Measurements from ENCODE around the gene SLC5A1. TPM values are rescaled to one million over a fixed set of nuclear protein-coding genes. Genes with fewer than 3 reads are reported as not detected.

SLC5A1 gene
- total RNA-seq, 8 experiments from 2014 or later: under 0.01 to 0.19 (median 0.11) TPM; not detected in 2

DNA sequence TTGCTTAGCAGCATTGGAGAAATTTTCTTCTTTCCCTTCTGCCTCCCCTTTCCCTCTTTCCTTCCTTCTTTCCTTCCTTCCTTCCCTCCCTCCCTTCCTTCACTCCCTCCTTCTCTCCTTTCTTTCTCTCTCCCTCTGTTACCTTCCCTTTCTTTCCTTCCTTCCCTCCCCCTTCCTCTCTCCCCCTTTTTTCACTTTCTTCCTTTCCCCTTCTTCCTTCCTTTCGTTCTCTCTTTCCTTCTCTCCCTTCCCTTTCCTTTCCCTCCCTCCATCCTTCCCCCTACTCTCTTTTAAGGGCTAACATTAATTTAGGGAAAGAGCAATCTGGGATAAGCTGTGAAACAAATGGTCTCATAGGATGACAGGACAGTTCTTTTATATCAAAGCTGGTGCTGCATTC, 34.1 kb downstream of the SLC5A1 start:
- no peak overlapping the region for H3K27ac ChIP-seq
- 33 to 90% (median 61%) methylated on average over 1 of the region's 1 CpG; no CpG with 5 or more reads in 4 of the 10 experiments for whole genome bisulfite sequencing, 10 experiments
- ATAC-seq (replicated peaks in 6 of 8): no peak
- in situ Hi-C loops (cut with MboI; ENCODE audit: low pct_unique_long_range_greater_than_20kb in 2 of 9, low sequenced_read_pairs in 9 of 9, unreplicated experiment in 9 of 9): loop anchor here in 1 of 9 experiments (25.0 kb wide), 1 partner anchor 90 kb away; no protein-coding TSS in a partner anchor
- no peaks in the 10 kb centered on the region for H3K4me1 ChIP-seq (replicated peaks in 1 of 2)
- no peak overlapping the region for H3K4me3 ChIP-seq

DNA sequence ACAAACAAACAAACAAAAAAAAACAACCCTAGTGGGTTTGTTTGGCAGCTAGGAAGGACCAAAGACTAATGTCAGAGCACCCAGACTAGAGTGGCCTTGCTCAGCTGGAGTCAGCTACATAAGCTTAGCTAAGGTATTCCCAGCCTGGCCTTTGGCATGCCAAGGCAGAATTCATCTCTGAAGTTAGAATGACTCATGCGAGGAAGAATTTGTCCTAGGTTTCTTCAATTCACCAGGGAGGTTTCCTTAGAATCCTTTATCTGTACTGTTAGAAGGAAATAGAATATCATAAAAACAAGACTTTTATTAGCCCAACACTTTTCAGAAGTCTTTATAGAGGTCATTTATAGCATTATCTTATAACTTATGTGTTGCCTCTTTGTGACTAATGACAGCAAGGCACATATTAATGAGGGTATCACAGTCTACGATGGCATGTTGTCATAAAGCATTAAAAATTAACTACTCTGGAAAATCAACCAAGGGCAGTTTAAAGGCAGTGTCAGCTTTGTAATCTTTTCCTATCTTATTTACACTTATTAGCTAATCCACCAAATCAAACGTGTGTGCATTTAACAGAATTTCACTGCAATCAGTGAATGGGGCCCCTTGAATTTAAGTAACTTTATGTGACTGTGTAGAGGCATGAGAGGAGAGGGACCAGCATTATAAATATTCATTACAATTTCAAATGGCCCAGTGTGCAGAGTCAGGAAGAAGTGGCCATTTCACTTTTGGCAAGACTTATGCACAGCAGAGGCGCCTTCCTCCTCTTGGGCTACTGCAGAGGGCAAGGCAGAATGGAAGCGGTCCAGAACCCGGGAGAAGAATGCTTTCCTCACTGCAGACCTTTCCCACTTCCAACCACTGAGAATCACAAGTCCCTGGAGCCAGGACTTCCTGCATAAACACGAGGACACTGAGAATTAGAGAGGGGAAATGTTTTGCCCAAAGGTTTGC, 36.3 kb downstream of the SLC5A1 start:
- in situ Hi-C loops (cut with MboI; ENCODE audit: low pct_unique_long_range_greater_than_20kb in 2 of 9, low sequenced_read_pairs in 9 of 9, unreplicated experiment in 9 of 9): loop anchor here in 2 of 9 experiments (5.0 to 25.0 kb wide), 2 partner anchors 92 to 102 kb away; no protein-coding TSS in a partner anchor
- Histone ChIP-seq H3K4me1 (replicated peaks in 1 of 2) (no peaks in the 10 kb centered on the region), H3K27ac (no peak overlapping the region), H3K4me3 (no peak overlapping the region)
- 0 to 90% (median 74%) methylated on average over 1 to 6 of the region's 7 CpGs for WGBS, 10 experiments
- peak in 4 of 8 experiments; percentile 66 to 86 (median 69) for ATAC-seq (replicated peaks in 6 of 8)

DNA sequence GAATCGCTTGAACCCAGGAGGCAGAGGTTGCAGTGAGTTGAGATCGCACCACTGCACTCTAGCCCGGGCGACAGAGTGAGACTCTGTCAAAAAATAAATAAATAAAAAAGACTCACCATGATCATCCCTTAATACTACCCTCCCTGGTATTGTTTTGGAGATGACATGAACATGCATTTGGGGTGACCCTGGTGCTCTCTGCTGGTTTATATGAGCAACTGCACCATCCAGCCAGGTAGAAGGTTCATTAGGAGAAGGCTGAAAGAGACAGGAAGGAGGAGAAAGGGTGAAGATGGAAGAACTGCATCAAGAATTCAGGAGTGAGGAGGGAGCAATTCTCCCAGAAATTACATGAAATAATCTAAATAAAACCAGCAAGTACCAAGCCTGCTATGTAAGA, 37.8 kb downstream of the SLC5A1 start:
- no peak overlapping the region for H3K4me3 ChIP-seq
- ATAC-seq (replicated peaks in 6 of 8): peak in 3 of 8 experiments; percentile 50 to 73 (median 63)
- H3K4me1 ChIP-seq (replicated peaks in 1 of 2): no peaks in the 10 kb centered on the region
- no peak overlapping the region for H3K27ac ChIP-seq
- in situ Hi-C loops (cut with MboI; ENCODE audit: low pct_unique_long_range_greater_than_20kb in 2 of 9, low sequenced_read_pairs in 9 of 9, unreplicated experiment in 9 of 9): loop anchor here in 2 of 9 experiments (5.0 to 25.0 kb wide), 2 partner anchors 94 to 104 kb away; no protein-coding TSS in a partner anchor
- 30 to 93% methylated on average over 2 to 3 of the region's 4 CpGs; no CpG with 5 or more reads in 8 of the 10 experiments for WGBS, 10 experiments

DNA sequence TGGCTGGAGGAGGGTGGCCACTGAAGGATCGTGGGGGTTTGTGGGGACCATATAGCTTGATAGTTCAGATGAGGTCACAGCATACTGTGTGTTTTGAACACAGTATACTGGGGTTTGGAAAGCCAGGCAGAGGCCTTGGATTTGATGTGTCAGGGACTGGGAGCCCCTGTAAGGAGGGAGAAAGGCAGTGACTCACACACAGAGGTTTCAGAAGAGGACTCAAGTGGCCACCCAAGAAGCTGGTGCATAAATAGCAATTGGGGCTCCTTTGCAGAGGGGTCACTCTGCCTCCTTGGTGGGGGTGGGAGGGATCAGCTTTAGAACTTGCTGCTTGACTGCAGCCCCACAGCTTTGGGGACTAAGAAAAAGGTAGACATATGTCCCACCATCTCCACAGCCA, 39.3 kb downstream of the SLC5A1 start:
- in situ Hi-C loops (cut with MboI; ENCODE audit: low pct_unique_long_range_greater_than_20kb in 2 of 9, low sequenced_read_pairs in 9 of 9, unreplicated experiment in 9 of 9): loop anchor here in 2 of 9 experiments (5.0 to 25.0 kb wide), 2 partner anchors 95 to 105 kb away; no protein-coding TSS in a partner anchor
- Histone ChIP-seq H3K4me3 (no peak overlapping the region), H3K4me1 (replicated peaks in 1 of 2) (no peaks in the 10 kb centered on the region), H3K27ac (no peak overlapping the region)
- no peak for ATAC-seq (replicated peaks in 6 of 8)
- 0 to 33% (median 10%) methylated on average over 1 of the region's 1 CpG; no CpG with 5 or more reads in 6 of the 10 experiments for WGBS, 10 experiments

DNA sequence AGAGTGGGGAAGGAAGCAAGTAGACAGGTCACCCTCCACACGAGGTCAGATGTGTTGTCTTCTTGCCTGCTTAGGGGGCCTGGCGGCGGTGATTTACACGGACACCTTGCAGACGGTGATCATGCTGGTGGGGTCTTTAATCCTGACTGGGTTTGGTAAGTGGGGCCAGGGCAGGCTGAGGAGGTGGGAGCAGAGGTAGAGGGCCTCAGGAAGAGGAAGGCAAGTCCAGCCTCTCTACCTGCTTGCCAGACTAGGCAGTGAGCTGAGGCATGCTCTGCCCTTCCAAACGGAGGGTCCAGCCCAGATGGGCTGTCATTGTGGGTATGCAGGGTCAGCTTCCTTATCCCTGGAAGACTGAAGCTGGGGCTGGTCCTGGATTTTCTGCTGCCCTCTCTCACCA, 39.9 kb downstream of the SLC5A1 start:
- in situ Hi-C loops (cut with MboI; ENCODE audit: low pct_unique_long_range_greater_than_20kb in 2 of 9, low sequenced_read_pairs in 9 of 9, unreplicated experiment in 9 of 9): loop anchor here in 2 of 9 experiments (5.0 to 25.0 kb wide), 2 partner anchors 96 to 106 kb away; no protein-coding TSS in a partner anchor
- Histone ChIP-seq H3K27ac (no peak overlapping the region), H3K4me1 (replicated peaks in 1 of 2) (no peaks in the 10 kb centered on the region), H3K4me3 (no peak overlapping the region)
- 14 to 96% (median 20%) methylated on average over 1 to 4 of the region's 6 CpGs; no CpG with 5 or more reads in 7 of the 10 experiments for WGBS, 10 experiments
- ATAC-seq (replicated peaks in 6 of 8): no peak

DNA sequence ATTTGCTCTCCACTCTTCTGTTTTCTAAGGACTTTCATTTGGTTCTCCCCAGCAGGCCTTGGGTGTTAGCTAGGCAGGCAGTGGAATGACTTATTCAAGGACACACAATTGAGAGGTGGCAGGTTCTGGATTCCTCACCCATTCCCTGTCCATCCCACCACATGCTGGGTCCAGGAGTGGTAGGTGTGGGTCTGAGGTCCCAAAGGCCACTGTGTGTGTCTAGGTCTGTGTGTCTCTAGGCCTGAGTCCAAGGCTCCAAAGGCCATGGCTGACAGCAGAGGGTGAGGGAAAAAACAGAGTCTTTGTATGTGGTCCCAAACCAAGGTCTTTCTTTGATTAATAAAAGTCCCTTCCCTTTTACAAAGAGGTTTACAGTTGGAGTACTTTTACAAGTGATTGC, 40.8 kb downstream of the SLC5A1 start:
- ATAC-seq (replicated peaks in 6 of 8): no peak
- H3K4me1 ChIP-seq (replicated peaks in 1 of 2): no peaks in the 10 kb centered on the region
- in situ Hi-C loops (cut with MboI; ENCODE audit: low pct_unique_long_range_greater_than_20kb in 2 of 9, low sequenced_read_pairs in 9 of 9, unreplicated experiment in 9 of 9): loop anchor here in 2 of 9 experiments (5.0 to 25.0 kb wide), 2 partner anchors 97 to 107 kb away; no protein-coding TSS in a partner anchor
- no peak overlapping the region for H3K27ac ChIP-seq
- H3K4me3 ChIP-seq: no peak overlapping the region

DNA sequence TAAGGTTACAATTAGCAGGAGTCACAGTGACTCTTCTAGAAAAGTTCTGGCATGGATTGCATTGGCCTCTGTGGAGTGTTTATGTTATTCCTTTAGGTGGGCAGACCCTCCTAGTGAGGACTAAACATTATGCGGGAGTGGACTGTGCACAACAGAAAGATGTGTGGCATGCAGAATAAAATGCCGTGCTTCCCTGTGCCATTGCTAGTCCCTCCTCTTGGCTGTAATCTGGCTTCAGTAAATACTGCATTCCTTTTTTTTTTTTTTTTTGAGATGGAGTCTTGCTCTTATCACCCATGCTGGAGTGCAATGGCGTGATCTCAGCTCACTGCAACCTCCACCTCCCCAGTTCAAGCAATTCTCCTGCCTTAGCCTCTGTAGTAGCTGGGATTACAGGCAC, 45.0 kb downstream of the SLC5A1 start:
- H3K27ac ChIP-seq: no peak overlapping the region
- no peaks in the 10 kb centered on the region for H3K4me1 ChIP-seq (replicated peaks in 1 of 2)
- no peak overlapping the region for H3K4me3 ChIP-seq
- in situ Hi-C loops (cut with MboI; ENCODE audit: low pct_unique_long_range_greater_than_20kb in 2 of 9, low sequenced_read_pairs in 9 of 9, unreplicated experiment in 9 of 9): loop anchor here in 1 of 9 experiments (25.0 kb wide), 1 partner anchor 101 kb away; no protein-coding TSS in a partner anchor
- ATAC-seq (replicated peaks in 6 of 8): peak in 3 of 8 experiments; percentile 28 to 69 (median 39)
- WGBS, 10 experiments: 20 to 83% (median 47%) methylated on average over 1 to 3 of the region's 3 CpGs; no CpG with 5 or more reads in 6 of the 10 experiments

DNA sequence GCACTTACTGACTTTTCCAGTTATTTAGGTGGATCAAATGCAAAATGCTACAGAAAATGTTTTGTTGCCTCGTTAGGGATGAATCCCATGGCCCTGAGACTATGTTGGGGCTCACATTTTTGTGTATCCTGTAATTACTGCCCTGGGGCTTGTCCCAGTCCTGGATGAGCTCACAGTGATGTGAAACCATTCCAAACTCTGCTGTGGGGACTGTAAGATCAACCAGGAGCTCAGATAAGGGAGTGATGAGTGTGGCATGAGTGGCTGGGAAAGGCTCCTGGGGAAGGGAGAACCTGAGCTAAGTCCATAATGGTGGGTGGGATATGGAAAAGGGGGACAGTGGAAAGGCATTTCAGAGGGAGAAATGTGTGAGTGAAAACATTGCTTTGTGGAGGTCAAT, 54.0 kb downstream of the SLC5A1 start:
- H3K27ac ChIP-seq: no peak overlapping the region
- ATAC-seq (replicated peaks in 6 of 8): no peak
- H3K4me1 ChIP-seq (replicated peaks in 1 of 2): no peaks in the 10 kb centered on the region
- in situ Hi-C loops (cut with MboI; ENCODE audit: low pct_unique_long_range_greater_than_20kb in 2 of 9, low sequenced_read_pairs in 9 of 9, unreplicated experiment in 9 of 9): loop anchor here in 1 of 9 experiments (25.0 kb wide), 1 partner anchor 110 kb away; no protein-coding TSS in a partner anchor
- no peak overlapping the region for H3K4me3 ChIP-seq
- WGBS, 10 experiments: 0 to 43% (median 7%) methylated on average over 1 of the region's 1 CpG; no CpG with 5 or more reads in 4 of the 10 experiments

DNA sequence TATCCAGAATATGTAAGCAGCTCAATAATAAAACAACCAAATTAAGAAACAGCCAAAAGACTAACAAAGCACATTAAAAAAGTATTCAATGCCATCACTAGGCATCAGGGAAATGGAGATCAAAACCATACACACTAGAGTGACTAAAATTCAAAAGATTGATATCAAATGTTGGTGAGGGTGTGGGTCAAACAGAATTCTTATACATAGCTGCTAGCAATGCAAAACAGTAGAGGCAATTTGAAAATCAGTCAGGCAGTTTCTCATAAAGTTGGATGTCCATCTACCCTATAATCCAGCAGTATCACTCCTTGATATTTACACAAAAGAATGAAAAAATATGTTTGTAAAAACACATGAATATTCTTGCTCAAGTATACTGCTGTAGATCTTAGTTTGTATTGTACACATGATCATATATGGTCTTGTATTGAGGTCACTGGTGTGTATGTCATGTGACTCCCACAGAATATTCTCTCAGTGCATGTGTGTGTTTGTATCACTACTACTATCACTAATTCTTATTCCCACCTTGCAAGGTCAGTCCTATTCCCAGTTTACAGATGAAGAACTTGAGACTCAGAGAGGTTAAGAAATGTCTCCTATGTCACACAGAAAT, 54.9 kb downstream of the SLC5A1 start:
- H3K4me1 ChIP-seq (replicated peaks in 1 of 2): no peaks in the 10 kb centered on the region
- no peak overlapping the region for H3K4me3 ChIP-seq
- ATAC-seq (replicated peaks in 6 of 8): peak in 3 of 8 experiments; percentile 66 to 68 (median 67)
- H3K27ac ChIP-seq: no peak overlapping the region
- in situ Hi-C loops (cut with MboI; ENCODE audit: low pct_unique_long_range_greater_than_20kb in 2 of 9, low sequenced_read_pairs in 9 of 9, unreplicated experiment in 9 of 9): loop anchor here in 1 of 9 experiments (25.0 kb wide), 1 partner anchor 111 kb away; no protein-coding TSS in a partner anchor

DNA sequence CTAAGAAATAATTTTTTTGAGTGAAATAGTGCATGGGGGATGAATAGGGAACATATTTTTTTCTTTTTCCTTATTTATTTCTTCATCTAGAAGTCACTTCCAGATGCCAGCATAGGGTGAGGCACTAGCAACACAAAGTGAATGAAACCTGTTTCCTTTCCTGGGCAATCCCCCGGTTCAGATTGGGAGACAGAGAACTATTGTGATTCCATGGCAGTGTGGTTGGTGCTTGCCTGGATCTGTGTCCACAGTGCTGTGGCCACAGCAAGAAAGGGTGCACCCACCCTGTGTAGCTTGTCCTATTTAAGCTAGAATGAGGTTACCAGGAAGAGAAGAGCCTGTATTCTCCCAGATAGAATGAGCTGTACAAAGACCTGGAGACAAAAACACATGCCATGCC, 57.6 kb downstream of the SLC5A1 start:
- ATAC-seq (replicated peaks in 6 of 8): no peak
- H3K4me1 ChIP-seq (replicated peaks in 1 of 2): no peaks in the 10 kb centered on the region
- 33 to 50% methylated on average over 1 of the region's 1 CpG; no CpG with 5 or more reads in 8 of the 10 experiments for WGBS, 10 experiments
- H3K27ac ChIP-seq: no peak overlapping the region
- H3K4me3 ChIP-seq: no peak overlapping the region
- in situ Hi-C loops (cut with MboI; ENCODE audit: low pct_unique_long_range_greater_than_20kb in 2 of 9, low sequenced_read_pairs in 9 of 9, unreplicated experiment in 9 of 9): loop anchor here in 2 of 9 experiments (25.0 kb wide), 2 partner anchors 88 to 287 kb away; no protein-coding TSS in a partner anchor

DNA sequence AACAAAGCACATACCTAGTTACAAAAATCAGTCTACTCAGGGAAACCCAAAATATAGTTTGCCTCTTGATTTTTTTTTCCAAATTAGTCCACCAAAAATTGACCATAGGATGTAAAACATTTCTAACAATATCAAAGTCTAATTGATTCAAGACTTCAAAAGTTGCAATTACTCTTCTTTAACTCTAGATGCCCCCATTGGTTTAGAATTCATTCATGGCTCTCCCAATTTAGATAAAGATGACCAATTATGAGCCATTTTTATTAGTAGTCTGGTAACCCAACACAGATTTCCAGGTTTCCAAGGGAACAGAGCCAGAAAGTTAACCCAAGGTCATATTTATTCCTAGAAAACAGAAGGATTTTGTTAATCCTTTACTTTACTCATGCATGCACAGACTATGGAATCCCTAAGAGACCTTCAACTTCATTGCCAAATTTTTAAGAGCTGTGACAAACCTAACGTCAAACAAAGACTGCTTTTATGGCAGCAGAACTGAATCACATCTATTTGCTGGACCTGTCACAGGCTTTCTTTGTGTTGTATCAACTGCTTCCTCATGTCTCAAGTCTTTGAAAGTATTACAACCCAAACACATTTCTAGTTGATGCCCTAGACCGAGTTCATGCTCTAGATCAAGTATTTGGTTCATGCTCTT, 60.7 kb downstream of the SLC5A1 start:
- 0 to 71% (median 35%) methylated on average over 1 to 2 of the region's 2 CpGs; no CpG with 5 or more reads in 1 of the 10 experiments for WGBS, 10 experiments
- H3K27ac ChIP-seq: no peak overlapping the region
- no peaks in the 10 kb centered on the region for H3K4me1 ChIP-seq (replicated peaks in 1 of 2)
- ATAC-seq (replicated peaks in 6 of 8): no peak
- in situ Hi-C loops (cut with MboI; ENCODE audit: low pct_unique_long_range_greater_than_20kb in 2 of 9, low sequenced_read_pairs in 9 of 9, unreplicated experiment in 9 of 9): loop anchor here in 2 of 9 experiments (25.0 kb wide), 2 partner anchors 91 to 284 kb away; no protein-coding TSS in a partner anchor
- no peak overlapping the region for H3K4me3 ChIP-seq

DNA sequence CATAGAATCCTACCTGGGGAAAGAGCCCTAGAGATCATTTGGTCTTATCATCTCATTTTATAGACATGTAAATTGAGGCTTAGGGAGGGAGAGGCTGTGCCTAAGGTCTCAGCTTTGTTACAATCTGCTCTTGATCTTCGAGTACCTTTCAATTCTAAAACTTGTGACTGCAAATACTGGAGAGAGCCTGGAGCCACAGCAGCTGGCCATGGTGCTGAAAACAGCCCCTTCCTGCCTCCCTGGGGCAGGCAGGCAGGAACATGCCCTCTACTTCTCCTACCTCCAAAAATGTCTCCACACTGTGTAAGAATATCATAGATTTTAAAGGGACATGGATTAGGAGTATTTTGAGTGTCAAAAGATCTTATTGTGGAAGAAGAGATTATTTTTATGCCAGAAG, 63.9 kb downstream of the SLC5A1 start:
- 0 to 14% (median 0%) methylated on average over 1 of the region's 1 CpG; no CpG with 5 or more reads in 6 of the 10 experiments for WGBS, 10 experiments
- in situ Hi-C loops (cut with MboI; ENCODE audit: low pct_unique_long_range_greater_than_20kb in 2 of 9, low sequenced_read_pairs in 9 of 9, unreplicated experiment in 9 of 9): loop anchor here in 2 of 9 experiments (25.0 kb wide), 2 partner anchors 95 to 280 kb away; no protein-coding TSS in a partner anchor

More for the DNA sequence above, 63.9 kb downstream of the SLC5A1 start:
- peak in 4 of 8 experiments; percentile 20 to 81 (median 71) for ATAC-seq (replicated peaks in 6 of 8)
- Histone ChIP-seq H3K27ac (no peak overlapping the region), H3K4me1 (replicated peaks in 1 of 2) (no peaks in the 10 kb centered on the region), H3K4me3 (no peak overlapping the region)
